GM12878 (cell line): ENCODE results near the gene PLCB2. TPM values are rescaled to one million over a fixed set of nuclear protein-coding genes. Genes with fewer than 3 reads are reported as not detected.

ENCODE experiments used
- ATF2 ChIP-seq: IDR thresholded peaks from 2 replicates; pipeline ENCODE4 v1.6.1; 2012; ENCODE audit warnings: low read length, inconsistent platforms
- BCL11A ChIP-seq: IDR thresholded peaks from 2 replicates; pipeline ENCODE4 v1.6.1; 2011; ENCODE audit warnings: low read depth, low read length
- BHLHE40 ChIP-seq, 2 experiments: fragments of 450-650 bp in 1 of 2; IDR thresholded peaks; 2 replicates each; pipeline ENCODE4 v1.6.1; 2011 to 2017; ENCODE audit warnings: low read depth in 2 of 2, borderline replicate concordance in 1 of 2, improper control_type of control experiment in 1 of 2, low read length in 1 of 2, mild to moderate bottlenecking in 1 of 2
- CHD2 ChIP-seq: IDR thresholded peaks from 2 replicates; pipeline ENCODE4 v1.6.1; 2011; ENCODE audit warnings: low read depth, low read length, improper control_type of control experiment, borderline replicate concordance
- CREB1 ChIP-seq: IDR thresholded peaks from 2 replicates; pipeline ENCODE4 v1.6.1; 2012; ENCODE audit warnings: low read depth, mild to moderate bottlenecking, inconsistent platforms
- GABPA ChIP-seq: IDR thresholded peaks from 2 replicates; pipeline ENCODE4 v1.6.1; 2014; ENCODE audit warnings: antibody characterized with exemption, low read depth, mild to moderate bottlenecking, inconsistent platforms
- IKZF1 ChIP-seq: fragments of 450-650 bp; conservative IDR thresholded peaks from 2 replicates; pipeline ENCODE4 v1.6.1; 2017; ENCODE audit warnings: antibody characterized with exemption, mild to moderate bottlenecking
- PKNOX1 ChIP-seq: fragments of 450-650 bp; IDR thresholded peaks from 2 replicates; pipeline ENCODE4 v1.6.1; 2016; ENCODE audit warnings: mild to moderate bottlenecking
- PML ChIP-seq: IDR thresholded peaks from 2 replicates; pipeline ENCODE4 v1.6.1; 2012; ENCODE audit warnings: low read length, inconsistent platforms
- POU2F2 ChIP-seq: IDR thresholded peaks from 3 replicates; pipeline ENCODE4 v1.6.1; 2011; ENCODE audit warnings: low read depth, mild to moderate bottlenecking, low read length, borderline replicate concordance
- SKIL ChIP-seq: fragments of 450-650 bp; IDR thresholded peaks from 2 replicates; pipeline ENCODE4 v1.6.1; 2017; ENCODE audit warnings: mild to moderate bottlenecking, low read depth, inconsistent platforms; ENCODE audit not compliant: poor library complexity, severe bottlenecking
- SP1 ChIP-seq: IDR thresholded peaks from one replicate; pipeline ENCODE4 v1.6.1; 2011; ENCODE audit warnings: low read depth, low read length
- SREBF1 ChIP-seq: IDR thresholded peaks from 2 replicates; pipeline ENCODE4 v1.6.1; 2012; ENCODE audit warnings: mild to moderate bottlenecking, low read length
- STAT3 ChIP-seq: IDR thresholded peaks from 2 replicates; pipeline ENCODE4 v1.6.1; 2011; ENCODE audit warnings: low read depth, low read length, improper control_type of control experiment
- TBL1XR1 ChIP-seq: IDR thresholded peaks from 2 replicates; pipeline ENCODE4 v1.6.1; 2012; ENCODE audit warnings: low read depth, low read length, improper control_type of control experiment
- ZBTB4 ChIP-seq: fragments of 450-650 bp; formaldehyde crosslinking; IDR thresholded peaks from 2 replicates; pipeline ENCODE4 v1.4.0; 2022; ENCODE audit warnings: mild to moderate bottlenecking, moderate library complexity
- polyA plus RNA-seq, 11 experiments: library from polyadenylated mRNA; depleted of rRNA in 4 of 11; unstranded in 6 of 11; stranded (reverse) in 5 of 11; fragments of >200 nt; fragmentation: Nextera tagmentation in 4 of 11; fragmentation: Illumina TruSeq in 1 of 11; extraction: Ambion mirVana in 4 of 11; extraction: Trizol in 1 of 11; gene quantifications; 1 replicate in 1 of 11; 2 replicates in 10 of 11; pipeline versions ENCODE4 v1.2.1 to v1.2.3, GENCODE V29; 2011 to 2016; ENCODE audit warnings: inconsistent platforms in 2 of 11, missing spikeins in 2 of 11, low read depth in 1 of 11
- total RNA-seq, 4 experiments: library from RNA; depleted of rRNA in 3 of 4; stranded (reverse); fragments of >200 nt in 3 of 4; fragmentation: Illumina TruSeq in 1 of 4; extraction: Trizol in 1 of 4; gene quantifications; 2 replicates each; pipeline versions ENCODE4 v1.2.1 to v1.2.3, GENCODE V29; 2013 to 2021
- TF ChIP-seq, protein P1 (sequence below): IDR thresholded peaks from 2 replicates; pipeline ENCODE4 v1.6.1; 2012; ENCODE audit warnings: low read depth, low read length, improper control_type of control experiment

PLCB2 gene
- total and polyA plus RNA-seq, 10 of the 15 experiments (the other 5 are each of a cell fraction or from before 2014, with no cell fraction given) = 1.2 to 39.4 (median 10.7) TPM

DNA sequence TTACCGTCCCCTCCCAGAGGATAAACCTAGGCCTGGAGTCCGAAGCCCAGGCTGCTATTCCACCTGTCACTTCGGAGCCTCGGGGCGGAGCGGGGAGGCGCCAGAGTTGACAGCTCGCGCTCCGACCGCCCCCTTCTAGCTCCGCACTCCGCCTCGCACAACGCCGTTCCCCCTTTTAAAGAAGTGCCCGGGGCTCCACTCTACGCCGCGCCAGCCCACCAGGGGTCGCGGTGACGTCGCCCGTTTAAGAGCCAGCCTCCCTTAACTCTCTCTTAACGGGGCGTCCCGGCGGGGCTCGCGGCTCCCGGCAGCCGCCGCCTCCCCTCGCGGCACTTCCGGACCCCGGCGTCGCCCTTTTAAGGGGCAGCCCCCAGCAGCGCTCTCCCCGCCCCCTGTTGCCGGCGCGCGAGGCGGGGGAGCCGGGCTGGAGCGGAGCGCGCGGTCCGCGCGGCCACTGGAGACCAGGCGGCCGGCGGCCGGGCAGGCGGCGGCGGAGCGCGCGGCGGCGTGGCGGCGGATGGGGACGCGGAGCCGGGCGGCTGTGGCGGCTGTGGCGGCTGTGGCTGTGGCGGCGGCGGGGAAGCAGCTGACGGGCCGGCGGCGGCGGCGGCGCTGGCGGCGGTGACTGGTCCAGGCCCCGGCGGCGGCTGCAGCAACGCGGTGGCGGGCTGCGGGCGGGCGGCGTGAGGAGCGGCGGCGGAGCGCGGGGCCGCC, 15.7 kb upstream of the PLCB2 start, which contains the start of gene INAFM2 (continued):
- TF ChIP-seq BHLHE40 (IDR thresholded peaks at IDR 0.05; ENCODE audit: borderline replicate concordance in 1 of 2, low read depth in 2 of 2, low read length in 1 of 2) = peak in 1 of 2 experiments; percentile 46; a peak in 1 of 4 replicates
- 0 out of 2 replicates have a peak, but pooled peaks have one; percentile 38 for TF ChIP-seq IKZF1
- 0 out of 2 replicates have a peak, but pooled peaks have one; percentile 41 for TF ChIP-seq CREB1
- TF ChIP-seq POU2F2 = no peak
- TF ChIP-seq, protein P1, sequence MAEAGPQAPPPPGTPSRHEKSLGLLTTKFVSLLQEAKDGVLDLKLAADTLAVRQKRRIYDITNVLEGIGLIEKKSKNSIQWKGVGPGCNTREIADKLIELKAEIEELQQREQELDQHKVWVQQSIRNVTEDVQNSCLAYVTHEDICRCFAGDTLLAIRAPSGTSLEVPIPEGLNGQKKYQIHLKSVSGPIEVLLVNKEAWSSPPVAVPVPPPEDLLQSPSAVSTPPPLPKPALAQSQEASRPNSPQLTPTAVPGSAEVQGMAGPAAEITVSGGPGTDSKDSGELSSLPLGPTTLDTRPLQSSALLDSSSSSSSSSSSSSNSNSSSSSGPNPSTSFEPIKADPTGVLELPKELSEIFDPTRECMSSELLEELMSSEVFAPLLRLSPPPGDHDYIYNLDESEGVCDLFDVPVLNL = no peak
- peak; percentile 69 for TF ChIP-seq PKNOX1
- TF ChIP-seq BCL11A = no peak
- no peak for TF ChIP-seq TBL1XR1
- no peak for TF ChIP-seq STAT3
- TF ChIP-seq ZBTB4 (CRISPR knock-in tag) = no peak
- TF ChIP-seq SP1 = peak; percentile 91
- no peak for TF ChIP-seq GABPA
- TF ChIP-seq SREBF1 = no peak
- TF ChIP-seq CHD2 = 0 out of 2 replicates have a peak, but pooled peaks have one; percentile 21
- TF ChIP-seq ATF2 = no peak
- no peak for TF ChIP-seq SKIL
- no peak for TF ChIP-seq PML
